SK-N-DZ (cell line): ENCODE results near the gene VCAN. TPM values are rescaled to one million over a fixed set of nuclear protein-coding genes. Genes with fewer than 3 reads are reported as not detected.
"Not testable (repeated sequence)": the region's sequence is repeated elsewhere in the genome, so short reads cannot be mapped to it uniquely, and the experiment has no call there.

Source experiments
- DNase-seq: peaks from one replicate; pipeline ENCODE4 v3.0.0-alpha.2; 2015; ENCODE audit warnings: low spot score
- polyA plus RNA-seq, 2 experiments: library from polyadenylated mRNA; depleted of rRNA; stranded (reverse); fragments of >200 nt; gene quantifications; 2 replicates each; pipeline ENCODE4 v1.2.3, GENCODE V29; 2014

Gene VCAN
- polyA plus RNA-seq (2014; cell fraction: cytosol; rRNA removed), result 37.9 and 48.4 TPM in 2 replicates
- polyA plus RNA-seq (2014; cell fraction: nucleus; rRNA removed), result 45.5 and 50.1 TPM in 2 replicates

DNA sequence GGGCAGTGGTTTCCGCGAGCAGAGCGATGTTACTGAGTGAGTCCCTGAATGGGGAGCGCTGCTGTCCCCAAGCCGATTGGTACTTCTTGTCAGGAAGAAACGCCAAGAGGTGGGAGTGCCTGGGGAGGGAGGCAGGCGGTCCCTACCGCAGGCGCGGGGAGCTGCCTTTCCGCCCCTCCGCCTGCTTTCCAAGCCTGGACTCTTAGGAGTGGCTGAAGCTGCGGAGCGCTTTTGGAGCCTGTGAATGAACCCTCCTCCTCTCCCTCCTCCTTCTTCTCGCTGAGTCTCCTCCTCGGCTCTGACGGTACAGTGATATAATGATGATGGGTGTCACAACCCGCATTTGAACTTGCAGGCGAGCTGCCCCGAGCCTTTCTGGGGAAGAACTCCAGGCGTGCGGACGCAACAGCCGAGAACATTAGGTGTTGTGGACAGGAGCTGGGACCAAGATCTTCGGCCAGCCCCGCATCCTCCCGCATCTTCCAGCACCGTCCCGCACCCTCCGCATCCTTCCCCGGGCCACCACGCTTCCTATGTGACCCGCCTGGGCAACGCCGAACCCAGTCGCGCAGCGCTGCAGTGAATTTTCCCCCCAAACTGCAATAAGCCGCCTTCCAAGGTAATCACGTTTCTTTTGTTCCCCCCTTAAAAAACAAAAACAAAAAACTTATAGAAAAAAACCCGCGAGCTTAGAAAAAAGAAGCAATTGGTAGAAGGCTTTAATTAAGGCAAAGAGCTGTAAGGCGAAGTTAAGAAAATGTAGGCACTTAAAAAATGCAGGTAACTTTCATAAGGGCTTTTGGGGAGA lies at the start of gene VCAN:
VCAN (plus strand) TSS at position 340 of the 808 bp plus-strand sequence. CDS start 11,775 bp downstream, outside the sequence.
- DNase-seq, result peak; percentile 88

DNA sequence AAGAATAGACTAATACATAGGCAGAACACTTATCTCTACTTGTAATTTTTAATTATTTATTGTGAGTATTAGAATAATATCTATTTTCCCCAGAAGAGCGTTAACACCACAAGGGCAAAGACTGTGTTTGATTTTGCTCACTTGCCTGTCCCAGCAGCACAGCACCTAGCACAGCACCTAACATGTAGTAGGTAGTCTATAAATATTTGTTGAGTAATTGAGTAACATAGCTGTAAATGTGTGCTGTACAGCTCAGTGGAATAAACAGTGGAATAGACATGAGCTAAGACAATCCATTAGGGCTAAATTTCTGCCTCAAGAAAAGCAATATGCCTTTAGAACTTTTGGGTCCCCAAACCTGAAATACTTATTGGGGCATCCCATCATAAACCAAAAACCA lies 49.3 kb upstream of the VCAN start:
- no peak for DNase-seq

GRCh38 chr5:83426855-83427254 lies 44.7 kb upstream of the VCAN start:
- no peak for DNase-seq

- DNase-seq, result no peak
These were observed 43.4 kb upstream of the VCAN start for GRCh38 chr5:83428126-83428525.

- DNase-seq, result no peak
These were observed 42.7 kb upstream of the VCAN start for GRCh38 chr5:83428890-83429289.

DNA sequence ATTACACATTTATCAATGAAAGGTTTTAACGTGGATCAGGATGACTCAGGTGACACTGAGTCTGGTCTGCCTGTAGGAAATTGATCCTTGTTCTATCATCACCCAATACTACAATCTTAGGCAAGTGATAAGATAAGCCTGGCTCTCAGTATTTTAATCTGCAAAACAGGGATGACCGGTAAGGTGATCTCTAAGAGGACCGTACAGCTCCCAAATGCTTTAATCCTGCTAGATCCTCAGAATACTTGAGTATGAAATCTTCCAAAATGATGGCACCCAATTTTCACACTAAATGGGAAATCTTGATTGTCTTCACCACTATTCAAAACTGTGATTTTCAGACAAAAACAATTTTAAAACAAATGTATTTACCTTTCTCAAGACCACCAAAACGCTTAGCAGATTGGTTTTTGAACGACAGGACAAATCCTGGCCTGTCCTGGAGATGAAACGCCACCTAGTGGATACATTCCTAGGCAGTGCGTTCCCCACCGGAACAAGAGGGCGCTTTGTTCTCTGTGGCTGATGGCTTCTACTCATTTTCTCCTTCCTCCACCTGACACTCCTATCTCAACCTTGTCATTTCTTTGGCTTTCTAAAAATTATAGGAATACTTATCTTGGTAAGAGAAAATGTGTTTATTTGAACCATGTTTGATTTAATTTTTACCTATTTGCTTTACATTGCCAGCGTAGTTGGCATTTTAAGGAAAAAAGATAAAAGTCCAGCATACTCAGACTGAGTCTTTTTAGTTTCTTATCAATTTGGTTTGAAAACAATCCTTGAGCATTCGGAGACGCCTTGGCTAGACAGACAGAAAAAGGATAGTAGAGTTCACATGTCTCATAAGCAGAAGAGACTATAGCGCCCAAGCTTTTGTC lies 41.2 kb upstream of the VCAN start:
- peak; percentile 68 for DNase-seq

DNA sequence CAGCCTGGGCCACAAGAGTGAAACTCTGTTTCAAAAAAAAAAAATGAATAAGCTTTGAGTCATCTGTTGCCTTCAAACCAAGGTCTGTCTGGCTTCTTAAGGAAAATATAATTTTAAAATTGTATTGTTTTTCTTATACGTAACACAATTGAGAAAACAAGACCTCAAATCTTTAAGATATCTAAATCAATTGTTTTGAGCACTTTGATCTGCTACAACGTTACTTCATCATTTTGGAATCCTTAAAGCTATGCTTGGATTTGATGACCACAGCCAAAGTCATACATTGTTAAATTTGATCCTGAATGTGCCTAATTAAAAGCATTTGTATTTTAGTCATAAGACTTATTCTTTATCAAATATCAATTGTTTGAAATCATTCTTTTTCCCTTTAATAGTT lies 37.7 kb upstream of the VCAN start:
- no peak for DNase-seq

DNA sequence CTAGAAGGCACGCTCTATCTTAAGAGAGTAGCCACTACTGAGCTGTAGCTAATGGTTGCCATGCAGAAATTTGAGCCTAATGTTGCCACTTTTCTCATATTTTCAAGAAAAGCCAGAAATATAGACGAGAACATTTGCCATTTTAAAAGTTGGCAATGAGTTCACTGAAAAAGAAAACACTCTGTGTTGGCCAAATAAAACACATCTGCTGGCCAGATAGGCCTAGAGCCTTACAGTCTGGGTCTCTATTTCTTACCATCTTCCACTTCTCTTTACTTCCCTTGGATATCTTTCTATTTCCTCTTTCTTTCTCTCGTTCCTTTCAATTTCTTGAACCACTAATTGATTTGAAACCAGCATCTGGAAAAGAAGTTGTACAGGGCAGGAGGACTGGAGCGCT lies 36.6 kb upstream of the VCAN start:
- DNase-seq, result no peak

- DNase-seq, result no peak
These were observed 35.3 kb upstream of the VCAN start for GRCh38 chr5:83436276-83436675.

DNA sequence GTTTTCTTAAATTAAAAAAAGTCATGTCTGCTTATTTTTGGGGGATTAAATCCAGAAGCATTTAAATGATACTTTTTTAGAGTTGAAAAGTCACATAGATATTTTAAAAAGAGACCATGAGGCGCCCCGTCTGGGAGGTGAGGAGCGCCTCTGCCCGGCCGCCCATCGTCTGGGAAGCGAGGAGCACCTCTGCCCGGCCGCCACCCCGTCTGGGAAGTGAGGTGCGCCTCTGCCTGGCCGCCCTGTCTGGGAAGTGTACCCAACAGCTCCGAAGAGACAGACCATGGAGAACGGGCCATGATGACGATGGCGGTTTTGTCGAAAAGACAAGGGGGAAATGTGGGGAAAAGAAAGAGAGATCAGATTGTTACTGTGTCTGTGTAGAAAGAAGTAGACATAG lies 33.8 kb upstream of the VCAN start:
- not testable (repeated sequence) for DNase-seq

- DNase-seq, result no peak
These were observed 30.7 kb upstream of the VCAN start for GRCh38 chr5:83440826-83441225.

GRCh38 chr5:83441747-83442146 lies 29.8 kb upstream of the VCAN start:
- DNase-seq, result no peak

DNA sequence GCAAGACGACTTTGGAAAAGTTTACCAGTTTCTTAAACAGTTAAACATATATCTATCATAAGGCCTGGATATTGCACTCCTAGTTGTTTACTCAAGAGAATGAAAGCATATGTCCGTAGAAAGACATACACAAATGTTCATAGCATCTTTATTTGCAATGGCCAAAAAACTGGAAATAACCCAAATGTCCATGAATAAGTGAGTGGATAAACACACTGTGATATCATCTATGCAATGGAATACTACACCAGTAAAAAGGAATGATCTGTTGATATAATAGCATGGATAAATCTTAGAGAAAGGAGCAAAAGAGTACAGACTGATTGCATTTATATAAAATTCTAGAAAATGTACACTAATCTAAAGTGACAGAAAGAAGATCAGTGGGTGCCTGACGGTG lies 28.0 kb upstream of the VCAN start:
- DNase-seq, result no peak

- no peak for DNase-seq
These were observed 27.1 kb upstream of the VCAN start for GRCh38 chr5:83444445-83444844.

DNA sequence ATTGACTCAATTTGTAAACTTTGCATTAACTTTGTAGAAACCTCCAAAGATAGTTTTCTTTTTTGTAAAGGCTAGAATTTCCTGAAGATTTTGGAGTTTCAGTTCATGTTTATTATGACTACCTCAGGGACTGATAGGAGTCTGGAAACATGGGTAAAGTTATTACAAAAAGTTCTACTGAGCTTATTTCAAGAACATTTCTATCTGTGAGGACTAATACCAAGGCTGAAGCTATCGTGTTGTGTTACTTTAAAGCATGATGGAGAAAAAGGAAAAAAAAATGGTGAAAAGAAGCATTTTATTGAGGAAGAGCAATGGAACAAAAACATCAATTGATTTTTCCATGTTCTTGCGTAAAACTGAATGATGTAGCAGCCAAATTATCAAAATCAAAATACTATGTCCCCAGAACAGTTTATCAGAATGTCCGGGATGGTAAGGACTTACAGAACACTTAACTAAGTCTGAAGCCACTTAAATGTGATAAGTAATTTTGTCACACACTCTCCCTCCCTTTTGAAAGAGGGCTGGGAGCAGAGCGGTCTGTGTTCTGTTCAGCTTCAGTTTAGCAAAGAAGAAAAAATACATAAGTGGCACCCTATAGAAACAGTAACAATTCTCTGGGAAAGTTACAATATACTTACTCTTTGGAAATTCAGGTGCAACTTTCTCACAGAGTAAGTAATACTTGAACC lies 25.1 kb upstream of the VCAN start:
- DNase-seq, result no peak

- no peak for DNase-seq
These were observed 24.0 kb upstream of the VCAN start for GRCh38 chr5:83447533-83447932.

- DNase-seq, result no peak
These were observed 21.2 kb upstream of the VCAN start for GRCh38 chr5:83450183-83450966.

- DNase-seq, result no peak
These were observed 20.6 kb upstream of the VCAN start for GRCh38 chr5:83450967-83451248.

DNA sequence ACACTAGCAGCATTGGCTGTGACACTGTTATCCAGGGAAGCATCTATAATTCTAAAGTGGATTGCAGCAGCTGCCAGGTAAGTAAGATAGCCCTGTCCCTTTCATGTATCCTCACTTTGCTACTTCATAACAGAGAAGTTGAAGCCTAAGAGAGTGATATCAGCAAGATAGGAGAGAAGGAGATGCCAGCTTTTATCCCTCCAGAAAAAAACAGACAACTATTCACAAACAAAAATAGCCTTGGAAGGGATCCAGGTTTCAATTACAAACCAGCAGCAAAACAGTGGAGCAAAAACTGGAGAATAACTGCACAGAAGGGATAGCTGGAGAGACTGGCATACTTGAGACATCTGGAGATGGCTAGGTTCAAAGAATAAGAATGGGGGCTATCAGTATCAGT lies 19.6 kb upstream of the VCAN start:
- no peak for DNase-seq

DNA sequence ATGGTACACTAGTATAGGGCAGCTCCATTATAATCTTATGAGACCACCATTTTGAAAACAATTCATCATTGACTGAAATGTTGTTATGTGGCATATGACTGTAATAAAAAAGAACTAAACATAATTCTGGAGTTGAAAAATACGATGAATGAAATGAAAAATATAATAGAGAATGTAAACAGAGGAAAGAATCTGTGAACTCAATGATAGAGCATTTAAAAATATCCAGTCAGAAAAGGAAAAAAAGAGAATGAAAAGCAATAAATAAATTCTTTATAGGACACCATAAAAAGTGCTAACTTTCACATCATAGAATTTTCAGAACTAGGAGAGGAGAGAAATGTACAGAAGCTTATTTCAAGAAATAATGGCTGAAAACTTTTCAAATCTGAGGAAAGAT lies 17.6 kb upstream of the VCAN start:
- no peak for DNase-seq

DNA sequence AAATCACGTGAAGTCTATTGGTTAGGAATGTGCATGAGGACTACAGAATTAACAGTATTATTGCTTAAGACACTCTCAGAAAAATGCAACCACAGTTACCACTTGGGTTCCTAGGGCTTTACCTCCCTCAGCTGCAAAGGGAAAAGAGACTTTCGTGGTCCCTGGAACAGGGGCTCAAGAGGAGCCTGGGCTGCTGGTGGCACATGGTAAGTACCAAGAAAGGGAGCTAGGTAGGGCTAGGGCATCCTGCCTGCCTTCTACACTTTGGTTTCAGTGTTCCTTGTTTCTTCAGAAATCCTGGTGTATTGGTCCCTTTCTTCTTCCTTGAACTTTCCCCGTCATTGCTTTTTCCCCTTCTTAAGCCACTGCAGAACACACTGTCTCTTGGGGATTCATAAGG lies 7.3 kb upstream of the VCAN start:
- no peak for DNase-seq
